HEK293 (cell line): Measurements from ENCODE around the gene CAPN5.

ENCODE experiments used
- CTCF ChIA-PET: fragments of 350-600 bp; formaldehyde crosslinking; extraction: SDS; loops from one replicate; lab custom pipeline; 2021; ENCODE audit warnings: antibody characterized with exemption; lab: Yijun Ruan, JAX
- POLR2A ChIA-PET: fragments of 300-600 bp; formaldehyde crosslinking; extraction: SDS; loops from one replicate; lab custom pipeline; 2020; ENCODE audit warnings: antibody characterized with exemption, inconsistent platforms; lab: Yijun Ruan, JAX
- H3K27ac ChIP-seq: fragments of 200-500 bp; sonication (Bioruptor generic); 2 replicates; pipeline ENCODE4 v1.5.1; 2014; ENCODE audit warnings: low read depth, low read length, control low read depth, inconsistent platforms; ENCODE audit errors: extremely low read depth
- H3K36me3 ChIP-seq, 2 experiments: fragments of 200-500 bp in 1 of 2; sonication (Bioruptor generic) in 1 of 2; 1 replicate in 1 of 2; 2 replicates in 1 of 2; pipeline ENCODE4 v1.5.1; 2014 to 2017; ENCODE audit warnings: inconsistent platforms in 2 of 2, low read length in 2 of 2; ENCODE audit not compliant: control insufficient read depth in 2 of 2, insufficient read depth in 1 of 2
- H3K4me1 ChIP-seq: fragments of 200-500 bp; sonication (Bioruptor generic); 2 replicates; pipeline ENCODE4 v1.5.1; 2014; ENCODE audit warnings: mild to moderate bottlenecking, low read length, inconsistent platforms; ENCODE audit not compliant: control insufficient read depth, insufficient read depth
- H3K4me3 ChIP-seq: 2 replicates; pipeline ENCODE4 v1.5.1; 2011; ENCODE audit warnings: low read depth, mild to moderate bottlenecking, control low read depth, low read length, moderate library complexity
- H3K9me3 ChIP-seq: fragments of 200-500 bp; sonication (Bioruptor generic); 2 replicates; pipeline ENCODE4 v1.5.1; 2014; ENCODE audit warnings: low read depth, low read length, inconsistent platforms; ENCODE audit not compliant: control insufficient read depth, insufficient read depth
- FEZF1 ChIP-seq: fragments of 450-650 bp; formaldehyde crosslinking; IDR thresholded peaks from 2 replicates; pipeline ENCODE4 v1.5.1; 2016; ENCODE audit warnings: missing biosample characterization, missing genetic modification characterization
- GLIS1 ChIP-seq: fragments of 450-650 bp; formaldehyde crosslinking; IDR thresholded peaks from 2 replicates; pipeline ENCODE4 v1.5.1; 2016; ENCODE audit warnings: missing biosample characterization, missing genetic modification characterization
- KLF1 ChIP-seq: fragments of 450-650 bp; formaldehyde crosslinking; IDR thresholded peaks from 2 replicates; pipeline ENCODE4 v1.5.1; 2016; ENCODE audit warnings: missing biosample characterization, missing genetic modification characterization
- YY2 ChIP-seq: fragments of 450-650 bp; formaldehyde crosslinking; IDR thresholded peaks from 2 replicates; pipeline ENCODE4 v1.5.1; 2016; ENCODE audit warnings: missing biosample characterization, missing genetic modification characterization
- ZBTB6 ChIP-seq: fragments of 450-650 bp; formaldehyde crosslinking; IDR thresholded peaks from 2 replicates; pipeline ENCODE4 v1.5.1; 2017; ENCODE audit warnings: missing biosample characterization, missing genetic modification characterization
- ZNF157 ChIP-seq: fragments of 450-650 bp; formaldehyde crosslinking; IDR thresholded peaks from 2 replicates; pipeline ENCODE4 v1.5.1; 2016; ENCODE audit warnings: missing biosample characterization, missing genetic modification characterization
- ZNF16 ChIP-seq: fragments of 450-650 bp; formaldehyde crosslinking; IDR thresholded peaks from 2 replicates; pipeline ENCODE4 v1.5.1; 2016; ENCODE audit warnings: low read depth, missing biosample characterization, missing genetic modification characterization
- ZNF174 ChIP-seq: fragments of 450-650 bp; formaldehyde crosslinking; IDR thresholded peaks from 2 replicates; pipeline ENCODE4 v1.5.0; 2017; ENCODE audit warnings: missing biosample characterization, mild to moderate bottlenecking, missing genetic modification characterization
- ZNF2 ChIP-seq: fragments of 450-650 bp; formaldehyde crosslinking; IDR thresholded peaks from 2 replicates; pipeline ENCODE4 v1.5.1; 2016; ENCODE audit warnings: missing biosample characterization, missing genetic modification characterization
- ZNF211 ChIP-seq: fragments of 450-650 bp; formaldehyde crosslinking; IDR thresholded peaks from 2 replicates; pipeline ENCODE4 v1.5.1; 2016; ENCODE audit warnings: low read depth, missing biosample characterization, missing genetic modification characterization
- ZNF214 ChIP-seq: fragments of 450-650 bp; formaldehyde crosslinking; IDR thresholded peaks from 2 replicates; pipeline ENCODE4 v1.5.1; 2017; ENCODE audit warnings: missing biosample characterization, mild to moderate bottlenecking, missing genetic modification characterization, borderline replicate concordance
- ZNF398 ChIP-seq: fragments of 450-650 bp; formaldehyde crosslinking; IDR thresholded peaks from 2 replicates; pipeline ENCODE4 v1.5.1; 2017; ENCODE audit warnings: missing biosample characterization, missing genetic modification characterization
- ZNF449 ChIP-seq: fragments of 450-650 bp; formaldehyde crosslinking; IDR thresholded peaks from 2 replicates; pipeline ENCODE4 v1.5.1; 2017; ENCODE audit warnings: missing biosample characterization, mild to moderate bottlenecking, missing genetic modification characterization, moderate library complexity
- ZNF488 ChIP-seq: fragments of 450-650 bp; formaldehyde crosslinking; IDR thresholded peaks from 2 replicates; pipeline ENCODE4 v1.5.1; 2016; ENCODE audit warnings: missing biosample characterization, missing genetic modification characterization
- ZNF501 ChIP-seq: fragments of 450-650 bp; formaldehyde crosslinking; IDR thresholded peaks from 2 replicates; pipeline ENCODE4 v1.5.1; 2016; ENCODE audit warnings: missing biosample characterization, missing genetic modification characterization
- ZNF530 ChIP-seq: fragments of 450-650 bp; formaldehyde crosslinking; IDR thresholded peaks from 2 replicates; pipeline ENCODE4 v1.5.1; 2016; ENCODE audit warnings: low read depth, missing biosample characterization, missing genetic modification characterization
- ZNF544 ChIP-seq: fragments of 450-650 bp; formaldehyde crosslinking; IDR thresholded peaks from 2 replicates; pipeline ENCODE4 v1.5.0; 2017; ENCODE audit warnings: missing biosample characterization, missing genetic modification characterization
- ZNF560 ChIP-seq: fragments of 450-650 bp; formaldehyde crosslinking; IDR thresholded peaks from 2 replicates; pipeline ENCODE4 v1.5.1; 2017; ENCODE audit warnings: missing biosample characterization, missing genetic modification characterization, borderline replicate concordance
- ZNF639 ChIP-seq: fragments of 450-650 bp; formaldehyde crosslinking; IDR thresholded peaks from 2 replicates; pipeline ENCODE4 v1.5.1; 2016; ENCODE audit warnings: missing biosample characterization, missing genetic modification characterization
- ZNF654 ChIP-seq: fragments of 450-650 bp; formaldehyde crosslinking; IDR thresholded peaks from 2 replicates; pipeline ENCODE4 v1.5.1; 2016; ENCODE audit warnings: low read depth, missing biosample characterization, missing genetic modification characterization
- ZNF830 ChIP-seq: fragments of 450-650 bp; IDR thresholded peaks from 2 replicates; pipeline ENCODE4 v1.5.0; 2018; ENCODE audit warnings: missing biosample characterization, missing genetic modification characterization, low read depth, mild to moderate bottlenecking, moderate library complexity
- ZSCAN16 ChIP-seq: fragments of 450-650 bp; formaldehyde crosslinking; IDR thresholded peaks from 2 replicates; pipeline ENCODE4 v1.5.1; 2016; ENCODE audit warnings: missing biosample characterization, missing genetic modification characterization
- ZSCAN23 ChIP-seq: fragments of 450-650 bp; formaldehyde crosslinking; IDR thresholded peaks from 2 replicates; pipeline ENCODE4 v1.5.1; 2016; ENCODE audit warnings: missing biosample characterization, missing genetic modification characterization

Gene CAPN5

GRCh38 chr11:77154381-77155081 lies 87.8 kb downstream of the CAPN5 start:
- TF ChIP-seq ZNF654 (tag by site-specific recombination) (no peak), GLIS1 (tag by site-specific recombination) (no peak), ZNF2 (tag by site-specific recombination) (no peak), ZNF544 (tag by site-specific recombination) (no peak), YY2 (no peak), ZNF16 (tag by site-specific recombination) (no peak), ZNF398 (tag by site-specific recombination) (no peak), ZNF488 (tag by site-specific recombination) (no peak), ZNF501 (no peak), ZNF211 (tag by site-specific recombination) (no peak)
- ChIA-PET POLR2A (no interaction called here), CTCF (no interaction called here)
- Histone ChIP-seq H3K9me3 (no peaks in the 10 kb centered on the region), H3K4me3 (no peak overlapping the region), H3K27ac (no peak overlapping the region), H3K36me3 (no peaks in the 10 kb centered on the region), H3K4me1 (no peaks in the 10 kb centered on the region)

- Histone ChIP-seq H3K4me3 (no peak overlapping the region), H3K4me1 (no peaks in the 10 kb centered on the region), H3K36me3 (no peaks in the 10 kb centered on the region), H3K27ac (no peak overlapping the region), H3K9me3 (no peaks in the 10 kb centered on the region)
- CTCF ChIA-PET, result interaction anchor here (1.4 kb wide), 1 partner anchor 28 kb away, joined by 9 read pairs; no protein-coding TSS in a partner anchor
- TF ChIP-seq ZSCAN23 (tag by site-specific recombination) (no peak), ZNF830 (tag by site-specific recombination) (no peak)
- POLR2A ChIA-PET, result no interaction called here
Measured at GRCh38 chr11:77155082-77155475, 88.3 kb downstream of the CAPN5 start.

GRCh38 chr11:77155556-77156130 lies 88.9 kb downstream of the CAPN5 start:
- Histone ChIP-seq H3K27ac (no peak overlapping the region), H3K4me1 (no peaks in the 10 kb centered on the region), H3K4me3 (no peak overlapping the region), H3K9me3 (no peaks in the 10 kb centered on the region)
- TF ChIP-seq ZSCAN16, result no peak
- no peak for TF ChIP-seq ZNF157 (tag by site-specific recombination)
- no peak for TF ChIP-seq ZNF530
- TF ChIP-seq FEZF1 (tag by site-specific recombination), result no peak
- no peak for TF ChIP-seq ZNF560 (tag by site-specific recombination)
- TF ChIP-seq ZBTB6, result no peak
- TF ChIP-seq KLF1 (tag by site-specific recombination), result no peak
- TF ChIP-seq ZNF214, result no peak
- TF ChIP-seq ZNF174, result no peak
- no peak for TF ChIP-seq ZNF639 (tag by site-specific recombination)
- TF ChIP-seq ZNF449 (tag by site-specific recombination), result no peak
- TF ChIP-seq, all 188 proteins: peak for 0
- POLR2A ChIA-PET, result interaction anchor here (0.6 kb wide), 1 partner anchor 1217 kb away, joined by 4 read pairs; no protein-coding TSS in a partner anchor
- H3K36me3 ChIP-seq, result no peaks in the 10 kb centered on the region
- CTCF ChIA-PET, result interaction anchor here (1.4 kb wide), 1 partner anchor 29 kb away, joined by 9 read pairs; no protein-coding TSS in a partner anchor
